HUES6 (cell line): ENCODE measurements around the gene MTX2.
"Not testable (repeated sequence)": the region's sequence is repeated elsewhere in the genome, so short reads cannot be mapped to it uniquely, and the experiment has no call there.

Experiments
- H3K27ac ChIP-seq: 2 replicates; pipeline ENCODE4 v1.7.0; 2013; ENCODE audit warnings: low read depth, mild to moderate bottlenecking, low read length, inconsistent platforms
- H3K27me3 ChIP-seq: 2 replicates; pipeline ENCODE4 v1.6.1; 2013; ENCODE audit warnings: low read length; ENCODE audit not compliant: control insufficient read depth, insufficient read depth
- H3K36me3 ChIP-seq: 2 replicates; pipeline ENCODE4 v1.6.1; 2013; ENCODE audit warnings: low read length; ENCODE audit not compliant: control insufficient read depth, insufficient read depth
- H3K4me1 ChIP-seq: 2 replicates; pipeline ENCODE4 v1.6.1; 2013; ENCODE audit warnings: low read length; ENCODE audit not compliant: control insufficient read depth, insufficient read depth
- H3K4me3 ChIP-seq: 2 replicates; pipeline ENCODE4 v1.5.1; 2013; ENCODE audit warnings: low read depth, low read length
- H3K9ac ChIP-seq: one replicate; pipeline ENCODE4 v1.6.1; 2013; ENCODE audit warnings: mild to moderate bottlenecking, low read length
- H3K9me3 ChIP-seq: 2 replicates; pipeline ENCODE4 v1.6.1; 2013; ENCODE audit warnings: low read depth, low read length; ENCODE audit not compliant: control insufficient read depth, insufficient read depth

MTX2 gene

GRCh38 chr2:176370467-176371171 lies 101.4 kb downstream of the MTX2 start:
- H3K9me3 ChIP-seq, result 0 out of 2 replicates have a peak, but pooled peaks cover 8% of the 10 kb centered on the region
- H3K27ac ChIP-seq, result no peak overlapping the region
- H3K9ac ChIP-seq, result no peak overlapping the region
- H3K4me1 ChIP-seq, result no peaks in the 10 kb centered on the region
- H3K27me3 ChIP-seq, result no peaks in the 10 kb centered on the region; the same call in 1 of the 2 replicates
- no peaks in the 10 kb centered on the region for H3K36me3 ChIP-seq
- H3K4me3 ChIP-seq, result no peak overlapping the region

- not testable (repeated sequence) for H3K4me3 ChIP-seq, H3K27me3 ChIP-seq, H3K9ac ChIP-seq, H3K4me1 ChIP-seq, H3K9me3 ChIP-seq, H3K27ac ChIP-seq, H3K36me3 ChIP-seq
These were observed 103.9 kb downstream of the MTX2 start for GRCh38 chr2:176373155-176373554.

- H3K9me3 ChIP-seq, result peaks cover 13% of the 10 kb centered on the region
- no peaks in the 10 kb centered on the region for H3K36me3 ChIP-seq
- no peak overlapping the region for H3K27ac ChIP-seq
These were observed 109.1 kb downstream of the MTX2 start for GRCh38 chr2:176378323-176378722.

DNA sequence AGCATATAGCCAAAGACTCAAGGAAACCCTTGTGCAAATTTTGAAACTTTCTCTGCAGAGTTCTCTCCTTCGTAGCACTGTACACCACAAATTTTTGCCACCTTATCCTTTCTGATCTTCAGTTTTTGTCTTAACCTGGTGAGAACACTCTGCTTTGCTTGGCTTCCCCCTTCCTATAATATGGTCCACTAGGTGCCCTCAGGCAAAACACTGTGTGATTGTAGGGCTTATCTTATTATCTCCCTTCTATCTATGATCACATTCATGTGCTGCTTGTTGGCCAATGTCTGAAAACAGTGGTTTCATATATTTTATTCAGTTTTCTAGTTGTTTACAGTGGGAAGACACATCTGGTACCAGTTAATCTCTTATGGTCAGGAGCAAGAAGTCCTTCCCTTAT lies 111.1 kb downstream of the MTX2 start:
- H3K4me3 ChIP-seq, result no peak overlapping the region
- no peaks in the 10 kb centered on the region for H3K36me3 ChIP-seq
- H3K9ac ChIP-seq, result no peak overlapping the region
- peaks cover 13% of the 10 kb centered on the region for H3K9me3 ChIP-seq
- H3K4me1 ChIP-seq, result no peaks in the 10 kb centered on the region
- H3K27ac ChIP-seq, result no peak overlapping the region
- no peaks in the 10 kb centered on the region for H3K27me3 ChIP-seq

More at GRCh38 chr2:176378323-176378722, 109.1 kb downstream of the MTX2 start:
- H3K4me3 ChIP-seq, result no peak overlapping the region
- no peaks in the 10 kb centered on the region for H3K27me3 ChIP-seq
- H3K4me1 ChIP-seq, result no peaks in the 10 kb centered on the region
- H3K9ac ChIP-seq, result no peak overlapping the region

DNA sequence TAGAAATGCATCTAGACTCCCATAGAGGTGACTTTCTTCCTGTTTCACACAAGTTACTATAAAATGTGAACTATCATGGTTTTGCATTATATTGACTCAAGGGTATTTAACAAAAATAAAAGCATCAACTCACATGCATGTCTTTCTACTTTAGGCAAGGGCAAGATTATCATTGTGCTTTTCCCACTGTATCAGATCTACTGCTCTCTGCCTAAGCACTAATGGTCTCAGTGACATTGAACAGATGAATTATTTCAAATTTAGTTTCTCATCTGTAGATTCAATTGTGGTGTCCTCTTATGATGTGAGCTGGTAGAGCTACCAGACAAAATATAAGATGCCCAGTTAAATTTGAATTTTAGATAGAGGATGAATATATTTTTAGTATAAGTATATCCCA lies 113.9 kb downstream of the MTX2 start:
- Histone ChIP-seq H3K27me3 (no peaks in the 10 kb centered on the region), H3K27ac (no peak overlapping the region), H3K9me3 (peaks cover 7% of the 10 kb centered on the region; the same call in 1 of the 2 replicates), H3K9ac (no peak overlapping the region), H3K4me3 (no peak overlapping the region), H3K4me1 (no peaks in the 10 kb centered on the region), H3K36me3 (no peaks in the 10 kb centered on the region)

DNA sequence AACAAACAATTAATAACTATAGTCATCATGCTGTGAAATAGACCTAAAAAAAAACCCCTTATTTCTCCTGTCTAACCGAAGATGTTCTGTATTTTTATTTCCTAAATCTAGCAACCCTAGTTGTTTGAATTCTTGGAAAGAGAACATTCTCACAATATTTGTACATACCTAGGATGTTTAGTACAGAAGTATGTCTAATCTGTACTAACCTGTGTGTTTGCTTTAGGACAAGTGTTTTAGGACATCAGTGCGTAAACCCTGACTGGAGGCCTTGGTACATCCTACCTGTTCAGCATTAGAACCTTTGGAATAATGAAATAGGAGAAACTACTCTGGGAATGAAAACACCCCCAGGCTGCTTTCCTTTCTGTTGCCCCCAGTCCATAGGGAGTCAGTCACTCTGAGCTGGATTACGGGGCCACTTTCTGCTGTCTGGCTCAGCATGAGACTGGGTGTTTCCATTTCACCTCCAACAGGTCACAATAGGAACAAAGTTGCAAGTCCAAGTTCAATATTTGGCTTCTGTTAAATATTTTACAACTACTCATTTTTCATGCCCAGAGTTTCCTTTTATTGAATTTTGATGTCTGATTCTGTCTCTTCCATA lies 114.7 kb downstream of the MTX2 start:
- Histone ChIP-seq H3K4me1 (no peaks in the 10 kb centered on the region), H3K36me3 (no peaks in the 10 kb centered on the region), H3K27ac (no peak overlapping the region), H3K9ac (no peak overlapping the region), H3K4me3 (no peak overlapping the region), H3K9me3 (0 out of 2 replicates have a peak, but pooled peaks cover 3% of the 10 kb centered on the region), H3K27me3 (no peaks in the 10 kb centered on the region)

DNA sequence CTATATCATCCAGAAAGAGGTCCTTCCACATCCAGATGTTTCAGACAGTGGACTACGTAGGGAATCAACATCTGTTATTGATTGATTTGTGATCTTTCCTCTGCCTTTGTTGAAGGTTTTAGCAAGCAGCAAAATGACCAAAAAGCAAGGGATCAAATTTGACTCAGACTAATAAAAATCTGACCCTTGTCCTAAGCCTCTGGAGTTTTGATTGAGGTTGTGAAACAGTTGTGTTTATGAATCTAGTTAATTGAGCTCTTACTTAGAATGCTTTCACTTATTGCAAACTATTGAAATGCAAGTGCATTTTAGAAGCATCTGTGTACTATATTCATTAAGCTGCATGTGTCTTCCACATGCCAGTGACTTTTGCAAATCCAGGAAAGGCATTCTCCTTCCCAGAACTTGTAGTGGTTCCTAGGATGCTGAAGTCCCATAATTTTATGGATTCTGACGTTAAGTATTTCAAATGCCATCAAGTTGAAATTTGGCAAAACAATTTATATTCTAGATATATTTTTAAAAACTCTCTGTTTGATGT lies 116.0 kb downstream of the MTX2 start:
- no peak overlapping the region for H3K27ac ChIP-seq
- no peaks in the 10 kb centered on the region for H3K36me3 ChIP-seq
- no peaks in the 10 kb centered on the region for H3K27me3 ChIP-seq
- H3K4me3 ChIP-seq, result no peak overlapping the region
- no peaks in the 10 kb centered on the region for H3K4me1 ChIP-seq
- H3K9ac ChIP-seq, result no peak overlapping the region
- no peaks in the 10 kb centered on the region for H3K9me3 ChIP-seq

DNA sequence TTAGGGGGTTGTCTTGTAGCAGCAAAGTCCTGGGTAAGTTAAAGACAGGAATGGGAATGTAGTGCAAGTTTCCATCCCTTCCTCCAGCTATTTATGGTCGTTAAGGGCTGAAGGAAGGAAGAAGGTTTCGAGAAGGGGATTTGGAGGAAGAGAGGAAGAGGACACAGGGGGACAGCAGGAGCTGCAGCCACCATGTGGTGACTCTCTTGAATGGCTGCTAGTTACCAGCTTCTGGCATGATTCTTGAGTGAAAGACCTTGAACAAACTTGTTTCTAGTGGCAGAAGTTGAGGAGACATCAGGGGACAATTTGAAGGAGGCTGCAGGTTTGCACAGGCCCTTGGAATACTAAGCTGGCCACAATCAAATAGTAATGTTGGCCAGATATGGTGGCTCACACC lies 116.6 kb downstream of the MTX2 start:
- Histone ChIP-seq H3K9me3 (no peaks in the 10 kb centered on the region), H3K4me3 (no peak overlapping the region), H3K9ac (no peak overlapping the region), H3K27ac (no peak overlapping the region), H3K27me3 (no peaks in the 10 kb centered on the region), H3K4me1 (no peaks in the 10 kb centered on the region), H3K36me3 (no peaks in the 10 kb centered on the region)
